T-helper 1 cell treated with Interleukin-12 subunit alpha and Interleukin-12 subunit beta and Interleukin-4 antibody, amounts not matched to agents 30 μg/mL and 1 μg/mL, for 36 hours (primary cell): Measurements from ENCODE around the gene CFAP107.

Experiments
- H3K27ac Mint-ChIP-seq: one replicate; pipeline ENCODE4 v1.8.0; 2021; ENCODE audit warnings: mild to moderate bottlenecking, mixed read lengths
- H3K27me3 Mint-ChIP-seq: one replicate; pipeline ENCODE4 v1.8.0; 2021; ENCODE audit warnings: low read depth, mixed read lengths
- H3K36me3 Mint-ChIP-seq: one replicate; pipeline ENCODE4 v1.8.0; 2021; ENCODE audit warnings: low read depth, mixed read lengths
- H3K4me1 Mint-ChIP-seq: one replicate; pipeline ENCODE4 v1.8.0; 2021; ENCODE audit warnings: low read depth, mixed read lengths
- H3K4me3 Mint-ChIP-seq: one replicate; pipeline ENCODE4 v1.8.0; 2021; ENCODE audit warnings: mild to moderate bottlenecking, moderate library complexity, mixed read lengths
- H3K9me3 Mint-ChIP-seq: one replicate; pipeline ENCODE4 v1.8.0; 2021; ENCODE audit warnings: mixed read lengths

Gene CFAP107

DNA sequence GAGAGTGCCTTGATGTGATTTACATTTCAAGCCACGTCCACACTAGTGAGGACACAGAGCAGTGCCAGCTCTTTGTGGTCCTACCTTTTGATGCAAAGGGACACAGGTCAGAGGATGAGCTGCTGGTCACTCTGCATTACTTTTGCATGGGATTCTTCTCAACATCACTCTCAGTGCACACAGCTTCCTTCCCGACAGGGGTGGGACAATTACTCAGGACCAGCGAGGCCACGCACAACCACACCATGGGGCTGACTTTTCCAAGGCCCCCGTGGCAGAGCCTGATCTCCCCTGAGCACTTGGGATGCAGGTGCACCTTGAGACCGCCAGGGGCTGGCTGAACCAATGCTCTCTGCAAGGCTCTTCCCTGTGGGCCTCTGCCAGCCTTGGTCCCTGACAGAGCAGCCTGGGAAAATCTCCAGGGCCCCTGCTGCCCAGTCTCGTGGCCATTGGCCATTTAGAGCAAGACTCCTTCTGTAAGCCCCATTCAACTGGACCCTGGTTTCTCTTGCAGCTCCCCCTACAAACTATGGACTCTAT is 14.3 kb downstream of the CFAP107 start:
- H3K9me3 Mint-ChIP-seq = no peaks in the 10 kb centered on the region
- H3K4me1 Mint-ChIP-seq = no peaks in the 10 kb centered on the region
- no peak overlapping the region for H3K4me3 Mint-ChIP-seq
- peaks cover 10% of the 10 kb centered on the region for H3K27me3 Mint-ChIP-seq
- H3K27ac Mint-ChIP-seq = no peak overlapping the region
- H3K36me3 Mint-ChIP-seq = no peaks in the 10 kb centered on the region

DNA sequence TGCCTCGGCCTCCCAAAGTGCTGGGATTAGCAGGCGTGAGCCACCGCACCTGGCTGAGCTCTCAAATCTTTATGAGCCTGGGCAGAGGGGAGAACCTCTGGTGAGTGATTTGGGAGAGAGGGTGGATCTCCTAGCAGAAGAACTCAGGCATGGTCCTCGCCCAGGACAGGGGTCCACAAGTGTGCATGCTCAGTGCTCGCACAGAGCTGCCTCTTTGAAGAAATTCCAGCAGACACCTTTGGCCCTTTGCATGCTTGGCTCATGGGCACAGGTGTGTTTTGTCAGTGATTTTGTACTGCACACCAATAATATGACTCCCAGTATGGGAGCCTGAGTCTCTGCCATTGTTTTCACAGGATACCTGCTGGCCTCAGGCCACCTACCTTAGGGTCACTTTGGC is 15.8 kb downstream of the CFAP107 start:
- H3K27ac Mint-ChIP-seq = no peak overlapping the region
- H3K4me1 Mint-ChIP-seq = no peaks in the 10 kb centered on the region
- H3K36me3 Mint-ChIP-seq = no peaks in the 10 kb centered on the region
- H3K27me3 Mint-ChIP-seq = peaks cover 18% of the 10 kb centered on the region
- H3K9me3 Mint-ChIP-seq = no peaks in the 10 kb centered on the region
- no peak overlapping the region for H3K4me3 Mint-ChIP-seq

DNA sequence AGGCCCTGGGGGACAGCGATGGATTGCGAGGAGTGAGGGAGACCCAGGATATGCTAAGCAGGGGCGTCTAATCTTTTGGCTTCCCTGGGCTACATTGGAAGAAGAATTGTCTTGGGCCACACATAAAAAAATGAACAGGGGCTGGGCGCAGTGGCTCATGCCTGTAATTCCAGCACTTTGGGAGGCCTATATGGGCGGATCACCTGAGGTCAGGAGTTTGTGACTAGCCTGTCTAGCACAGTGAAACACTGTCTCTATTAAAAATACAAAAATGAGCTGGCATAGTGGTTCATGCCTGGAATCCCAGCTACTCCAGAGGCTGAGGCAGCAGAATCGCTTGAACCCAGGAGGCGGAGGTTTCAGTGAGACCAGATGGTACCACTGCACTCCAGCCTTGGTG is 16.8 kb downstream of the CFAP107 start:
- H3K27ac Mint-ChIP-seq = no peak overlapping the region
- no peaks in the 10 kb centered on the region for H3K4me1 Mint-ChIP-seq
- no peaks in the 10 kb centered on the region for H3K9me3 Mint-ChIP-seq
- no peaks in the 10 kb centered on the region for H3K36me3 Mint-ChIP-seq
- H3K4me3 Mint-ChIP-seq = no peak overlapping the region
- peaks cover 21% of the 10 kb centered on the region for H3K27me3 Mint-ChIP-seq

DNA sequence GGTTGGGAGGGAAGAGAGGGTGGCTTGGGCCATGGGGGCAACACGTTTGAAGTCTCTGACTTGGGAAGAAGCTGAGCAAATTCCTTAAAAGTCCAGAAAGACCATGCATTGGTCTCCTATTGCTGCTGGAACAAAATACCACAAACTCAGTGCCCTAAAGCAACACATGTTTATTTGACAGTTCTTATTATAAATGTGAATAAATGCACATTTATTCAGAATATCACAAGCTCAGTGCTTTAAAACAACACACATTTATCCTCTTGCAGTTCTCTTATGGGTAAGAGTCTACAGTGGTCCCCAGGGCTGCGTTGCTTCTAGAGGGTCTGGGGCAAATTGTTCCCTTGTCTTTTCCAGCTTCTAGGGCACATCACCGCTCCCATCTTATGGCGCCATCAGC is 17.5 kb downstream of the CFAP107 start:
- H3K27me3 Mint-ChIP-seq = peaks cover 17% of the 10 kb centered on the region
- no peak overlapping the region for H3K4me3 Mint-ChIP-seq
- H3K27ac Mint-ChIP-seq = no peak overlapping the region
- H3K36me3 Mint-ChIP-seq = no peaks in the 10 kb centered on the region
- H3K9me3 Mint-ChIP-seq = no peaks in the 10 kb centered on the region
- H3K4me1 Mint-ChIP-seq = no peaks in the 10 kb centered on the region

DNA sequence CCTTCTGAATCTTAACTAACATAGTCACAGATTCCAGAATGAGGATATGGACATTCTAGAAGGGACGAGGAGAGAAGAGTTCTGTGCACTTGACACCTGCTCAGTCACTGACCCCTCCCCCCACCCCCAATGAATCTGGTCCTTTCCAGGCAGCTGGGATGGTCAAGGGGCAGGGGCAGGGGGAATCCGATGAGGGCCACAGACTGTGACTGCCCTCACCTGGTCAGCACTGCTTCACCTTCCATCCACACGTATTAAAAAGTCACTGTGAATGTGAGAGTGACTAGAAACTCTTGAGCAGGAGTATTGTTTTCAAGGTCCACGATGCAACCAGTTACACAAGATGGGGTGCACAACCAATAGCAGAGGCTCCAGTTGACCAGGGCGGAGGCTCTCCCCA is 18.0 kb downstream of the CFAP107 start:
- H3K4me1 Mint-ChIP-seq = no peaks in the 10 kb centered on the region
- peaks cover 17% of the 10 kb centered on the region for H3K27me3 Mint-ChIP-seq
- no peaks in the 10 kb centered on the region for H3K9me3 Mint-ChIP-seq
- H3K27ac Mint-ChIP-seq = no peak overlapping the region
- H3K36me3 Mint-ChIP-seq = no peaks in the 10 kb centered on the region
- H3K4me3 Mint-ChIP-seq = no peak overlapping the region

DNA sequence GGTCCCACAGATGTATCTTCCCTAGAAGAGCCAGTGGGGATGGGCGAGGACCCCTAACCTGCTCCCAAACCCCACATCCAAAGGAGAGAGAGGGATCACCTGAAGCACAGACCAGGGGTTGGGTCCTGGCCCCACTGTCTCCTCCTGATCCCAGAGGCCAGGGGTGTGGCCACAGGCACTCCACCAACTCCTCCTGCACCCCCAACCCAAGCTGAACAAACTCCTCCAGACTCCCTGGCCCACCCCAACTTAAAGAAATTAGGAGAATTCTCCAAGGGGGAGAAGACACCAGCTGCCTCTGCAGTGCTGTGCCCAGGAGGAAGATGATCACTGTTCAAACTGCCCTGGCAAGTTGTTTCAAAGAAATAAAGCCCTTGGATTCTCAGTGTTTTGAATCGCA is 23.0 kb downstream of the CFAP107 start:
- Mint-ChIP-seq H3K9me3 (no peaks in the 10 kb centered on the region), H3K36me3 (no peaks in the 10 kb centered on the region), H3K4me1 (no peaks in the 10 kb centered on the region), H3K27ac (no peak overlapping the region), H3K4me3 (no peak overlapping the region), H3K27me3 (peaks cover 17% of the 10 kb centered on the region)

DNA sequence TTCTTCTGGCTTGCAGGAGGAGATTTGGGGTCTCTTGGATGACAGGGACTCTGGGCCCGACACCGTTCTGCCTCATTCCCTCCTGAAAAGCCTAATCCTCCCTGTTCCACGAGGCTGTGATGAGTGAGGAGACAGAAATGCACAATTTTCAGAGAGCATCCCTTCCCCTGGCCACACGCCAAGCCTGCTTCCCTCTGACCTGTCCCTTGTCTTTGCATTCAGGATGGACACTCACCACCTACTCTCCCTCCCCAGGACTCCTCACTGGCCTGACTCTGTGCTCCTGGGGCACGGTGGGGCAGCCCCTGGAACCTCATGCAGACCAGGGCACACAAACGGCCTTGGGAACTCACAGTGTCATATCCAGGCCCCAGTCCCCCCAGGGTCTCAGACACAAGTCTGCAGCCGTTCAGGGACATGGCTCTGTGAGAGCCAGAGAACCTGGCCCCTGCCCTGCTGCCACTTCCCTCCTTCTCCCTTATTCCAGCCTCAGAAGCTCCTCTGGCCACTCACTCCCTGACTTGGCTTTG is 24.0 kb downstream of the CFAP107 start:
- no peaks in the 10 kb centered on the region for H3K9me3 Mint-ChIP-seq
- H3K4me3 Mint-ChIP-seq = no peak overlapping the region
- H3K27ac Mint-ChIP-seq = no peak overlapping the region
- H3K36me3 Mint-ChIP-seq = no peaks in the 10 kb centered on the region
- H3K27me3 Mint-ChIP-seq = peaks cover 17% of the 10 kb centered on the region
- no peaks in the 10 kb centered on the region for H3K4me1 Mint-ChIP-seq

DNA sequence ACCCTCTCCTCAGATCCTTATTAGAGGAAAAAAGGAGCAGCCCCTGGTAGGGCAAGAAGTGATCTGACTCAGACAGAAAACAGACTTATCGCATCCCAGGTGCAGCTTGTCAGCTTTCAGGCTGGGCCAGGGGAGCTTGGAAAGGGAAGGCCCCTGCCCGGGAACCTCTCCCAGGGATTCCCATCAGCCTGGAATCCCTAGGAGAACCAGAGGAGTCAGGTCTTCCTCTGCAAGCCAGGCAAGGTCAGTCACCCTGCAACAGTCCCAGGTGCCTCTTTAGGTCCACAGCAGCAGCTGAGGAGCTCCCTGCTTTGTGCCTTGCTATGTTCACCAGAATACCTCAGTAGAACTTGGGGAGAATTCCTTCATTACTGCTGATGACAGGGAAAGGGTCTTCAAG is 24.6 kb downstream of the CFAP107 start:
- Mint-ChIP-seq H3K9me3 (no peaks in the 10 kb centered on the region), H3K4me1 (no peaks in the 10 kb centered on the region), H3K27me3 (peaks cover 13% of the 10 kb centered on the region), H3K4me3 (no peak overlapping the region), H3K36me3 (no peaks in the 10 kb centered on the region), H3K27ac (no peak overlapping the region)

DNA sequence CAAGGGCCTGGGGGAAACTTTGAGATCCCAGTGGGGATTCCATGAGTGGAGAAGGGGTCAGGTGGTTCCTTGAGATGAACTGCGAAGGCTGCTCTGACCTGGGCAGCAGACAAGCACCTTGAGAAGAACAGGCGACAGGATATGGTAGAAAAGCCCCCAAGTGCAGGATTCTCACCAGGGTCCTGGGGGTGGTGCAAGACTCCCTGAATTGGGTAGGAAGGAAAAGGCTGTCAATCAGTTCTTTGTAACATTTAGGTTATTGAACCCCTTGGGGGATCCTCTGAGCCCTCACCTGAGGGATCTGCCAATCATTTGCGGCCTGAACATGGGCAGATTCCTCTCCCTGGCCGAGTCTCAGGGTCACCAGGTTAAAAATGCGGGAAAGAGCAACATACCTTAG is 25.2 kb downstream of the CFAP107 start:
- H3K36me3 Mint-ChIP-seq = no peaks in the 10 kb centered on the region
- no peak overlapping the region for H3K27ac Mint-ChIP-seq
- H3K4me3 Mint-ChIP-seq = no peak overlapping the region
- H3K4me1 Mint-ChIP-seq = no peaks in the 10 kb centered on the region
- peaks cover 7% of the 10 kb centered on the region for H3K27me3 Mint-ChIP-seq
- no peaks in the 10 kb centered on the region for H3K9me3 Mint-ChIP-seq

DNA sequence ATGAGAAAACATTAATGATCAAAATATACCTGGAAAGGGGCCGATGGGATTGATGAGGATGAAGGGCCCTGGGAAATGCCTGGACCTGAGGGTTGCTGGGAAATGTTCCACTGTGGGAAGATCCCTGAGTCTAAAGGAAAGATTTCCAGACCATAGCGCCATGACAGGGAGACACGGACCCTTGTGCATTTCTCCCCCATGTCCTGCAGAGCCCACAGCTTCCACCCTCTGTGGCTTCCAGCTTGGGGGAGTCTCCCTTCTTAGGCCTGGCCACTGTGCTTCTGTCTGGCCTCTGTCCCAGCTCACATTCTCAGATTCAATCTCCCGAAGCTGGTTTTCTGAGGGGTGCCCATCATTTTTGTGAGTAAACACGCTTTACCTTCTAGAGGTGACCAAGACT is 26.5 kb downstream of the CFAP107 start:
- Mint-ChIP-seq H3K4me3 (no peak overlapping the region), H3K36me3 (no peaks in the 10 kb centered on the region), H3K27me3 (peaks cover 4% of the 10 kb centered on the region), H3K9me3 (no peaks in the 10 kb centered on the region), H3K4me1 (no peaks in the 10 kb centered on the region), H3K27ac (no peak overlapping the region)

DNA sequence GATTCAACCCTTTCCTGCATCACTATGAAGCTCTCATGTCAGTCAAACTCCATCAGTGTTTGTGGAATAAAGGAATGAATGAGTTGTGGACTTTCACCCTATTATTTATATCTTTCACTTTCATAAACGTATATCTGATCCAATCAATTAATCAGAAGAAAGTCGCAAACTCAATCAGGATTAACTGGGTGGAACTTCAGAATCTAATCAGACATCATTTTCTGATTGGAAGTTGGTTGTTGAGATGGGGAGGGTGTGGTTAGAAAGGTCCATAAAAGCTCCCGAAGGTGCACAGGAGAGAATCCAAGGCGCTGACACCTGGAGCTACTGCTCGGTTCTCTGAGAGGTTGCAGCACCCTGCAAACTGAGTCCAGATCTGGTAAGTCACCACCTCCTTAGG is 27.4 kb downstream of the CFAP107 start, which contains the start of gene PRAMEF12:
TSS of gene PRAMEF12 (plus strand) at position 301 of the 400 bp plus-strand sequence. CDS start 1,130 bp downstream, outside the sequence.
- H3K4me1 Mint-ChIP-seq = no peaks in the 10 kb centered on the region
- no peak within 1 kb of the TSS for H3K27ac Mint-ChIP-seq

DNA sequence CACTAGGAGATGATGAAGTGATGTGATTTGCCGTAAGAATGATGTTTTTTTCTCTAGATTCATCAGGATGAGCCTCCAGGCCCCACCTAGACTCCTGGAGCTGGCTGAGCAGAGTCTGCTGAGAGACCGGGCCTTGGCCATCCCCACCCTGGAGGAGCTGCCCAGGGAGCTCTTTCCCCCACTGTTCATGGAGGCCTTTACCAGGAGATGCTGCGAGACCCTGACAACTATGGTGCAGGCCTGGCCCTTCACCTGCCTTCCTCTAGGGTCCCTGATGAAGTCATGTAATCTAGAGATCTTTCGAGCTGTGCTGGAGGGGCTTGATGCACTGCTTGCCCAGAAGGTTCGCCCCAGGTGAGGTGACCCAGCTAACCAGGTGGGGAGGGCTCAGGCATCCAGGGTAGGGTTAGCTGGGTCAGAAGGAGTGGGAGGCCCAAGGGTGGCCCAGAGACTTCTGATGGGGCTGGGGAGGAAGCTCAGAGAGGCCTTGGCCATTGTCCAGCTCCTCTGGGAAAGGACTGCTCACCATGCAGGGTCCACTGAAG is 28.9 kb downstream of the CFAP107 start:
- H3K36me3 Mint-ChIP-seq = no peaks in the 10 kb centered on the region
- no peaks in the 10 kb centered on the region for H3K9me3 Mint-ChIP-seq
- no peaks in the 10 kb centered on the region for H3K4me1 Mint-ChIP-seq
- H3K27me3 Mint-ChIP-seq = no peaks in the 10 kb centered on the region
- H3K4me3 Mint-ChIP-seq = no peak overlapping the region
- H3K27ac Mint-ChIP-seq = no peak overlapping the region

More for the DNA sequence above, 27.4 kb downstream of the CFAP107 start, which contains the start of gene PRAMEF12:
- no peaks in the 10 kb centered on the region for H3K27me3 Mint-ChIP-seq
- H3K9me3 Mint-ChIP-seq = no peaks in the 10 kb centered on the region
- no peak within 1 kb of the TSS for H3K4me3 Mint-ChIP-seq
- H3K36me3 Mint-ChIP-seq = no peaks in the 10 kb centered on the region

DNA sequence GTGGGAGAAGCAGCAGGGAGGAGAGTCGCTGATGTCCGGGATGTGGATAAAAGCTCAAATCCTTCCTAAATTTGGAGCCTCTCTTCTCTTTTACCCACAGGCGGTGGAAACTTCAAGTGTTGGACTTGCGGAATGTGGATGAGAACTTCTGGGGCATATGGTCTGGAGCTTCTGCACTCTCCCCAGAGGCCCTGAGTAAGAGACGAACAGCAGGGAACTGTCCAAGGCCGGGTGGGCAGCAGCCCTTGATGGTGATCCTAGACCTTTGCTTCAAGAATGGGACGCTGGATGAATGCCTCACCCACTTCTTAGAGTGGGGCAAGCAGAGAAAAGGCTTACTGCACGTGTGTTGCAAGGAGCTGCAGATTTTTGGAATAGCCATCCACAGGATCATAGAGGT is 29.4 kb downstream of the CFAP107 start:
- no peaks in the 10 kb centered on the region for H3K36me3 Mint-ChIP-seq
- H3K27ac Mint-ChIP-seq = no peak overlapping the region
- H3K4me1 Mint-ChIP-seq = no peaks in the 10 kb centered on the region
- H3K4me3 Mint-ChIP-seq = no peak overlapping the region
- no peaks in the 10 kb centered on the region for H3K9me3 Mint-ChIP-seq
- no peaks in the 10 kb centered on the region for H3K27me3 Mint-ChIP-seq

DNA sequence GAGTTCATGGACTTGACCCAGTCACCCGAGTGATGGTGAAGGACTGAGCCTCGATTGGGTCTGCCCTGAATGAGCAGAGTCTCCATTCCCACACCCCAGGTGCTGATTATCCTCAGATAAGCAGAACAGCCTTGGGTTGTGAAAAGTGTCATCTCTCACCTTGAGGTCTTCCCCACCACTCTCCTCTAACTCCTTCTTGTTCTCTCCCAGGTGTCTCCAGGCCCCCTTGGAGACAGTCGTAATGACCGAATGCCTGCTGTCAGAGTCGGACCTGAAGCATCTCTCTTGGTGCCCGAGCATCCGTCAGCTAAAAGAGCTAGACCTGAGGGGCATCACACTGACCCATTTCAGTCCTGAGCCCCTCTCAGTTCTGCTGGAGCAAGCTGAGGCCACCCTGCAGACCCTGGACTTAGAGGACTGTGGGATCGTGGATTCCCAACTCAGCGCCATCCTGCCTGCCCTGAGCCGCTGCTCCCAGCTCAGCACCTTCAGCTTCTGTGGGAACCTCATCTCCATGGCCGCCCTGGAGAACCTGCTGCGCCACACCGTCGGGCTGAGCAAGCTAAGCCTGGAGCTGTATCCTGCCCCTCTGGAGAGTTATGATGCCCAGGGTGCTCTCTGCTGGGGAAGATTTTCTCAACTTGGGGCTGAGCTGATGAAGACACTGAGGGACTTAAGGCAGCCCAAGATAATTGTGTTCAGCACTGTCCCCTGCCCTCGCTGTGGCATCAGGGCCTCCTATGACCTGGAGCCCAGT is 31.0 kb downstream of the CFAP107 start:
- H3K36me3 Mint-ChIP-seq = no peaks in the 10 kb centered on the region

DNA sequence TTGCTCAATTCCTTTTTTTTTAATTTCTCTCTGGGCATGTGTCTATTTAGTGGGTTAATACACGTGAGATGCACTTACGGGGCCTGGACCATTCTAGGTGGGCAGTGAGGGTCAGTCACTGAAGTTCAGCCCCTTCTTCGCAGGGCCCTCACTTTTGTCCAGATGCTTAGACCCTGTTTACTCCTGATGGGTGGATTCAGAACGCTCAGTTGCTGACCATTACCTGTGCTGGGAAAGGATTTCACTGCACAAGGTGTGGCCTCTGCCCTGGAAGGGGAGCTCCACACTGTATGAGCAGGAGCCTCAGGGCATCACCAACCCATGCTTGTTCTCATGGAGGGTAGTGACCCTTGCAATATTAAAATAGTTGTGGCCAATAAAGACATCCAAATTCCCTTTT is 32.1 kb downstream of the CFAP107 start:
- peaks cover under 1% of the 10 kb centered on the region for H3K9me3 Mint-ChIP-seq
- H3K4me3 Mint-ChIP-seq = no peak overlapping the region
- H3K27me3 Mint-ChIP-seq = no peaks in the 10 kb centered on the region
- H3K4me1 Mint-ChIP-seq = no peaks in the 10 kb centered on the region
- no peak overlapping the region for H3K27ac Mint-ChIP-seq
- no peaks in the 10 kb centered on the region for H3K36me3 Mint-ChIP-seq

More for the DNA sequence above, 31.0 kb downstream of the CFAP107 start:
- Mint-ChIP-seq H3K27me3 (no peaks in the 10 kb centered on the region), H3K27ac (no peak overlapping the region), H3K4me3 (no peak overlapping the region), H3K9me3 (no peaks in the 10 kb centered on the region), H3K4me1 (no peaks in the 10 kb centered on the region)
